ENCODE results near the gene RPL10. TPM values are rescaled to one million over a fixed set of nuclear protein-coding genes. Genes with fewer than 3 reads are reported as not detected.
A peak's percentile ranks its signal among the peaks of the same experiment; 100 is the strongest.

The RPL10 gene
- total and polyA plus RNA-seq, 9 of the 15 experiments (the other 6 are each of a cell fraction or from before 2014, with no cell fraction given), result 3,774 to 7,600 (median 5,014) TPM

DNA sequence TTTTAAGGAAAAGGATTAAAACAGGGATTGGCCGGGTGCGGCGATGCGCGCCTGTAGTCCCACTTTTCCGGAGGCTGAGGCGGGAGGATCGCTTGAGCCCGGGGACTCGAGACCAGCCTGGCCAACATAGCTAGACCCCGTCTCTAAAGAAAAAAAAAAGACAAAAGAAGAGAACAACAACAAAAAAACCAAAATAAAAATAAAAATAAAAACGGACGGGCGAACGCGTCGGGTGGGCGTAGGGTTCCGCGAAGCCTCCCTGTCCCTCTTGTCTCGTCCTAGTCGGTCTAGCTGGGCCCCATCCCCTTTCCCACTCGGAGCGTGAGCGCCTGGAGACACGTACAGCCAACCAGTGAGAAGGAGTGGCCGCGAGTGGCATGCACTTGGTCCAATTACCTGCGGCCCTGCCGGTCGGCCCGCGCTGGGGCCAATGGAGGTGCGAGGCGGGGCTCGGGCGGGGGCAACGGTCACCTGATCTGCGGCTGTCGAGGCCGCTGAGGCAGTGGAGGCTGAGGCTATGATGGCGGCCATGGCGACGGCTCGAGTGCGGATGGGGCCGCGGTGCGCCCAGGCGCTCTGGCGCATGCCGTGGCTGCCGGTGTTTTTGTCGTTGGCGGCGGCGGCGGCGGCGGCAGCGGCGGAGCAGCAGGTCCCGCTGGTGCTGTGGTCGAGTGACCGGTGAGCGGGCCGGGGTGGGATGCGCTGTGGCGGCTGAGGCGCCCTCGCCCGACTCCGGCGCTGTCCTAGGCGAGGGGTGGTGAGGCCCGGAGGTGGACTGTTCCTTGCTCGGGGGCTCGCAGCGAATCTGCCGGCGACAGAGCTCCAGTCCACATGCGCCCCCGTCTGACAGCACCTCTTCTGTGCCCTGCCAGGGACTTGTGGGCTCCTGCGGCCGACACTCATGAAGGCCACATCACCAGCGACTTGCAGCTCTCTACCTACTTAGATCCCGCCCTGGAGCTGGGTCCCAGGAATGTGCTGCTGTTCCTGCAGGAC, 30.3 kb downstream of the RPL10 start, which contains the start of gene ATP6AP1 (continued):
- TF ChIP-seq MYBL2 (IDR thresholded peaks at IDR 0.05; ENCODE audit: low read depth), result no peak
- TF ChIP-seq MYBL2 (CRISPR knock-in tag; IDR thresholded peaks at IDR 0.05; ENCODE audit: borderline replicate concordance), result no peak
- TF ChIP-seq RBM25 (IDR thresholded peaks at IDR 0.05; ENCODE audit: low read depth, low read length, severe bottlenecking), result peak; percentile 99
- no peak for TF ChIP-seq MTA1 (IDR thresholded peaks at IDR 0.05; ENCODE audit: borderline replicate concordance)
- TF ChIP-seq, protein P1, sequence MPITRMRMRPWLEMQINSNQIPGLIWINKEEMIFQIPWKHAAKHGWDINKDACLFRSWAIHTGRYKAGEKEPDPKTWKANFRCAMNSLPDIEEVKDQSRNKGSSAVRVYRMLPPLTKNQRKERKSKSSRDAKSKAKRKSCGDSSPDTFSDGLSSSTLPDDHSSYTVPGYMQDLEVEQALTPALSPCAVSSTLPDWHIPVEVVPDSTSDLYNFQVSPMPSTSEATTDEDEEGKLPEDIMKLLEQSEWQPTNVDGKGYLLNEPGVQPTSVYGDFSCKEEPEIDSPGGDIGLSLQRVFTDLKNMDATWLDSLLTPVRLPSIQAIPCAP (CRISPR knock-in tag; IDR thresholded peaks at IDR 0.05; ENCODE audit: borderline replicate concordance), result no peak
- TF ChIP-seq RUNX1 (IDR thresholded peaks at IDR 0.05; ENCODE audit: low read depth), result 0 out of 2 replicates have a peak, but pooled peaks have one; percentile 52
- TF ChIP-seq NR2C1 (IDR thresholded peaks at IDR 0.05), result no peak
- TF ChIP-seq NR2C1 (tag; IDR thresholded peaks at IDR 0.05), result peak; percentile 20; the same call in 1 of the 2 replicates
- TF ChIP-seq, protein P2, sequence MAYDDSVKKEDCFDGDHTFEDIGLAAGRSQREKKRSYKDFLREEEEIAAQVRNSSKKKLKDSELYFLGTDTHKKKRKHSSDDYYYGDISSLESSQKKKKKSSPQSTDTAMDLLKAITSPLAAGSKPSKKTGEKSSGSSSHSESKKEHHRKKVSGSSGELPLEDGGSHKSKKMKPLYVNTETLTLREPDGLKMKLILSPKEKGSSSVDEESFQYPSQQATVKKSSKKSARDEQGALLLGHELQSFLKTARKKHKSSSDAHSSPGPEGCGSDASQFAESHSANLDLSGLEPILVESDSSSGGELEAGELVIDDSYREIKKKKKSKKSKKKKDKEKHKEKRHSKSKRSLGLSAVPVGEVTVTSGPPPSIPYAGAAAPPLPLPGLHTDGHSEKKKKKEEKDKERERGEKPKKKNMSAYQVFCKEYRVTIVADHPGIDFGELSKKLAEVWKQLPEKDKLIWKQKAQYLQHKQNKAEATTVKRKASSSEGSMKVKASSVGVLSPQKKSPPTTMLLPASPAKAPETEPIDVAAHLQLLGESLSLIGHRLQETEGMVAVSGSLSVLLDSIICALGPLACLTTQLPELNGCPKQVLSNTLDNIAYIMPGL (CRISPR knock-in tag; IDR thresholded peaks at IDR 0.05), result no peak
- TF ChIP-seq, protein P3, sequence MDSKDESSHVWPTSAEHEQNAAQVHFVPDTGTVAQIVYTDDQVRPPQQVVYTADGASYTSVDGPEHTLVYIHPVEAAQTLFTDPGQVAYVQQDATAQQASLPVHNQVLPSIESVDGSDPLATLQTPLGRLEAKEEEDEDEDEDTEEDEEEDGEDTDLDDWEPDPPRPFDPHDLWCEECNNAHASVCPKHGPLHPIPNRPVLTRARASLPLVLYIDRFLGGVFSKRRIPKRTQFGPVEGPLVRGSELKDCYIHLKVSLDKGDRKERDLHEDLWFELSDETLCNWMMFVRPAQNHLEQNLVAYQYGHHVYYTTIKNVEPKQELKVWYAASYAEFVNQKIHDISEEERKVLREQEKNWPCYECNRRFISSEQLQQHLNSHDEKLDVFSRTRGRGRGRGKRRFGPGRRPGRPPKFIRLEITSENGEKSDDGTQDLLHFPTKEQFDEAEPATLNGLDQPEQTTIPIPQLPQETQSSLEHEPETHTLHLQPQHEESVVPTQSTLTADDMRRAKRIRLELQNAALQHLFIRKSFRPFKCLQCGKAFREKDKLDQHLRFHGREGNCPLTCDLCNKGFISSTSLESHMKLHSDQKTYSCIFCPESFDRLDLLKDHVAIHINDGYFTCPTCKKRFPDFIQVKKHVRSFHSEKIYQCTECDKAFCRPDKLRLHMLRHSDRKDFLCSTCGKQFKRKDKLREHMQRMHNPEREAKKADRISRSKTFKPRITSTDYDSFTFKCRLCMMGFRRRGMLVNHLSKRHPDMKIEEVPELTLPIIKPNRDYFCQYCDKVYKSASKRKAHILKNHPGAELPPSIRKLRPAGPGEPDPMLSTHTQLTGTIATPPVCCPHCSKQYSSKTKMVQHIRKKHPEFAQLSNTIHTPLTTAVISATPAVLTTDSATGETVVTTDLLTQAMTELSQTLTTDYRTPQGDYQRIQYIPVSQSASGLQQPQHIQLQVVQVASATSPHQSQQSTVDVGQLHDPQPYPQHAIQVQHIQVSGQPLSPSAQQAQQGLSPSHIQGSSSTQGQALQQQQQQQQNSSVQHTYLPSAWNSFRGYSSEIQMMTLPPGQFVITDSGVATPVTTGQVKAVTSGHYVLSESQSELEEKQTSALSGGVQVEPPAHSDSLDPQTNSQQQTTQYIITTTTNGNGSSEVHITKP (IDR thresholded peaks at IDR 0.05; ENCODE audit: partially characterized antibody), result peak; percentile 22

Data from K562 (cell line).